ENCODE results near the gene COL5A2.

Gene COL5A2

DNA sequence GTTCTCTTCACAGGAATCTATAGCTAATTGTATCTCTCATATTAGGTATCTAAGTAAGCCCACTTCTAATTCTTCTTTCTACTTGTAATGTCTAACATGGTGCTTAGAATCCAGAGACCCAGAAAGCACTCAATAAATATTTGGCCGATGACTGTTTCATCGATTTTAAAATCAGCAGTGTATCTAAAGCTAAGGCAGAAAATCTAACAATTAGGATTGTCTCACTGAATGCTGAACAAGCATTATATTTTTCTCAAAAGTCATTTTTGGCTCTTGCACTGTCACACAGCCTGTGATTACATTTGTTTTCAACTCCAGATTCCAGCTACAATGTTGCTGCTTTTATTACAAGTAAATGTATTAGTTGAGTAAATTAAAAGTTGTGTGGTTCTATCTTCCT, 20.3 kb downstream of the COL5A2 start:
- Histone ChIP-seq H3K4me3 (ENCODE audit: low read depth, low read length) (no peak overlapping the region), H3K9me3 (no peaks in the 10 kb centered on the region), H3K4me1 (no peaks in the 10 kb centered on the region), H3K36me3 (no peaks in the 10 kb centered on the region), H3K27me3 (no peaks in the 10 kb centered on the region)
- no peak for DNase-seq
- TF ChIP-seq, protein P1, sequence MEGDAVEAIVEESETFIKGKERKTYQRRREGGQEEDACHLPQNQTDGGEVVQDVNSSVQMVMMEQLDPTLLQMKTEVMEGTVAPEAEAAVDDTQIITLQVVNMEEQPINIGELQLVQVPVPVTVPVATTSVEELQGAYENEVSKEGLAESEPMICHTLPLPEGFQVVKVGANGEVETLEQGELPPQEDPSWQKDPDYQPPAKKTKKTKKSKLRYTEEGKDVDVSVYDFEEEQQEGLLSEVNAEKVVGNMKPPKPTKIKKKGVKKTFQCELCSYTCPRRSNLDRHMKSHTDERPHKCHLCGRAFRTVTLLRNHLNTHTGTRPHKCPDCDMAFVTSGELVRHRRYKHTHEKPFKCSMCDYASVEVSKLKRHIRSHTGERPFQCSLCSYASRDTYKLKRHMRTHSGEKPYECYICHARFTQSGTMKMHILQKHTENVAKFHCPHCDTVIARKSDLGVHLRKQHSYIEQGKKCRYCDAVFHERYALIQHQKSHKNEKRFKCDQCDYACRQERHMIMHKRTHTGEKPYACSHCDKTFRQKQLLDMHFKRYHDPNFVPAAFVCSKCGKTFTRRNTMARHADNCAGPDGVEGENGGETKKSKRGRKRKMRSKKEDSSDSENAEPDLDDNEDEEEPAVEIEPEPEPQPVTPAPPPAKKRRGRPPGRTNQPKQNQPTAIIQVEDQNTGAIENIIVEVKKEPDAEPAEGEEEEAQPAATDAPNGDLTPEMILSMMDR (IDR thresholded peaks at IDR 0.05; ENCODE audit: low read depth, low read length) = no peak

DNA sequence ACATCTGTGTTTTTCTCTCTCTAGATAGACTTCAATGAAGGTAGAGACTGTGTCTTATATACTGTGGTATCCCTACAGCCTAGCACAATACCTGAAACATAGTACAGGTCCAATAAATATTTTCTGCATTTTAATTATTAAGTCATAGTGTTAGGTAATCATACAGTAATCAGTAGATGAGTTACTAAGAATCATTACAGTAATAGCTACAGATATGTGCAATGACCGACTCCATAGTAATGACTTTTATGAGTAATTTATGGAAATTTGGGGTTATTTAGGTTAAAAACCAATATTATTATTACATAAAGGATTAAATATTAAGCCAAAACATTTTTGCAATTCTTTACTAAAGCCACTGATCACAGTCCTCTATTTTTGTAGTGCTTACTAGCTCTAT, 21.6 kb downstream of the COL5A2 start:
- no peak for DNase-seq
- H3K4me1 ChIP-seq = no peaks in the 10 kb centered on the region
- no peaks in the 10 kb centered on the region for H3K9me3 ChIP-seq
- H3K4me3 ChIP-seq (ENCODE audit: low read depth, low read length) = no peak overlapping the region
- no peaks in the 10 kb centered on the region for H3K27me3 ChIP-seq
- H3K36me3 ChIP-seq = no peaks in the 10 kb centered on the region
- TF ChIP-seq, protein P1 (IDR thresholded peaks at IDR 0.05; ENCODE audit: low read depth, low read length) = no peak

GRCh38 chr2:189157456-189157855, 22.1 kb downstream of the COL5A2 start:
- no peaks in the 10 kb centered on the region for H3K9me3 ChIP-seq
- H3K36me3 ChIP-seq = no peaks in the 10 kb centered on the region
- H3K4me3 ChIP-seq (ENCODE audit: low read depth, low read length) = no peak overlapping the region
- no peak for DNase-seq
- no peaks in the 10 kb centered on the region for H3K4me1 ChIP-seq
- no peaks in the 10 kb centered on the region for H3K27me3 ChIP-seq
- TF ChIP-seq, protein P1 (IDR thresholded peaks at IDR 0.05; ENCODE audit: low read depth, low read length) = no peak

- H3K36me3 ChIP-seq = no peaks in the 10 kb centered on the region
- TF ChIP-seq, protein P1 (IDR thresholded peaks at IDR 0.05; ENCODE audit: low read depth, low read length) = no peak
- H3K9me3 ChIP-seq = no peaks in the 10 kb centered on the region
- no peak for DNase-seq
- no peaks in the 10 kb centered on the region for H3K27me3 ChIP-seq
- no peaks in the 10 kb centered on the region for H3K4me1 ChIP-seq
- H3K4me3 ChIP-seq (ENCODE audit: low read depth, low read length) = no peak overlapping the region
Measured at GRCh38 chr2:189155795-189156194, 23.8 kb downstream of the COL5A2 start.

GRCh38 chr2:189153619-189154018, 25.9 kb downstream of the COL5A2 start:
- Histone ChIP-seq H3K9me3 (no peaks in the 10 kb centered on the region), H3K4me3 (ENCODE audit: low read depth, low read length) (no peak overlapping the region), H3K36me3 (no peaks in the 10 kb centered on the region), H3K27me3 (no peaks in the 10 kb centered on the region), H3K4me1 (no peaks in the 10 kb centered on the region)
- TF ChIP-seq, protein P1 (IDR thresholded peaks at IDR 0.05; ENCODE audit: low read depth, low read length) = no peak
- no peak for DNase-seq

- H3K36me3 ChIP-seq = no peaks in the 10 kb centered on the region
- no peak for DNase-seq
- no peak overlapping the region for H3K4me3 ChIP-seq (ENCODE audit: low read depth, low read length)
- no peaks in the 10 kb centered on the region for H3K27me3 ChIP-seq
- TF ChIP-seq, protein P1 (IDR thresholded peaks at IDR 0.05; ENCODE audit: low read depth, low read length) = no peak
- H3K4me1 ChIP-seq = no peaks in the 10 kb centered on the region
- H3K9me3 ChIP-seq = no peaks in the 10 kb centered on the region
Measured at GRCh38 chr2:189152483-189152882, 27.1 kb downstream of the COL5A2 start.

All from BE2C (cell line).